Measurements from ENCODE around the gene DRD4. TPM values are rescaled to one million over a fixed set of nuclear protein-coding genes. Genes with fewer than 3 reads are reported as not detected.

Gene DRD4
- total RNA-seq, 3 donors from 2014 or later = 1.2 to 2.4 (median 1.8) TPM

DNA sequence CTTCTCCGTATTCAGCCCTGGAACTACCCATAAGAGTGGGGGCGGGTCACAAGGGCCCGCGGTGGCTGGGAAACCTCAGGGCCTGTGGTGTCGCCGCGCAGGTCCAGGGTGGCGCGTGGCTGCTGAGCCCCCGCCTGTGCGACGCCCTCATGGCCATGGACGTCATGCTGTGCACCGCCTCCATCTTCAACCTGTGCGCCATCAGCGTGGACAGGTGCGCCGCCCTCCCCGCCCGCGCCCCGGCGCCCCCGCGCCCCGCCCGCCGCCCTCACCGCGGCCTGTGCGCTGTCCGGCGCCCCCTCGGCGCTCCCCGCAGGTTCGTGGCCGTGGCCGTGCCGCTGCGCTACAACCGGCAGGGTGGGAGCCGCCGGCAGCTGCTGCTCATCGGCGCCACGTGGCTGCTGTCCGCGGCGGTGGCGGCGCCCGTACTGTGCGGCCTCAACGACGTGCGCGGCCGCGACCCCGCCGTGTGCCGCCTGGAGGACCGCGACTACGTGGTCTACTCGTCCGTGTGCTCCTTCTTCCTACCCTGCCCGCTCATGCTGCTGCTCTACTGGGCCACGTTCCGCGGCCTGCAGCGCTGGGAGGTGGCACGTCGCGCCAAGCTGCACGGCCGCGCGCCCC, 2.4 kb downstream of the DRD4 start:
- DNase-seq = no peak
- Histone ChIP-seq H3K36me3 (ENCODE audit: low read depth) (no peaks in the 10 kb centered on the region), H3K9me3 (no peaks in the 10 kb centered on the region), H3K4me3 (no peak overlapping the region), H3K4me1 (ENCODE audit: low read depth) (peaks cover 9% of the 10 kb centered on the region)
- ATAC-seq = no peak
- TF ChIP-seq, protein P1, sequence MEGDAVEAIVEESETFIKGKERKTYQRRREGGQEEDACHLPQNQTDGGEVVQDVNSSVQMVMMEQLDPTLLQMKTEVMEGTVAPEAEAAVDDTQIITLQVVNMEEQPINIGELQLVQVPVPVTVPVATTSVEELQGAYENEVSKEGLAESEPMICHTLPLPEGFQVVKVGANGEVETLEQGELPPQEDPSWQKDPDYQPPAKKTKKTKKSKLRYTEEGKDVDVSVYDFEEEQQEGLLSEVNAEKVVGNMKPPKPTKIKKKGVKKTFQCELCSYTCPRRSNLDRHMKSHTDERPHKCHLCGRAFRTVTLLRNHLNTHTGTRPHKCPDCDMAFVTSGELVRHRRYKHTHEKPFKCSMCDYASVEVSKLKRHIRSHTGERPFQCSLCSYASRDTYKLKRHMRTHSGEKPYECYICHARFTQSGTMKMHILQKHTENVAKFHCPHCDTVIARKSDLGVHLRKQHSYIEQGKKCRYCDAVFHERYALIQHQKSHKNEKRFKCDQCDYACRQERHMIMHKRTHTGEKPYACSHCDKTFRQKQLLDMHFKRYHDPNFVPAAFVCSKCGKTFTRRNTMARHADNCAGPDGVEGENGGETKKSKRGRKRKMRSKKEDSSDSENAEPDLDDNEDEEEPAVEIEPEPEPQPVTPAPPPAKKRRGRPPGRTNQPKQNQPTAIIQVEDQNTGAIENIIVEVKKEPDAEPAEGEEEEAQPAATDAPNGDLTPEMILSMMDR (IDR thresholded peaks at IDR 0.05) = no peak
- intact Hi-C loops (cut with DNase I, micrococcal nuclease) = no loop called here

DNA sequence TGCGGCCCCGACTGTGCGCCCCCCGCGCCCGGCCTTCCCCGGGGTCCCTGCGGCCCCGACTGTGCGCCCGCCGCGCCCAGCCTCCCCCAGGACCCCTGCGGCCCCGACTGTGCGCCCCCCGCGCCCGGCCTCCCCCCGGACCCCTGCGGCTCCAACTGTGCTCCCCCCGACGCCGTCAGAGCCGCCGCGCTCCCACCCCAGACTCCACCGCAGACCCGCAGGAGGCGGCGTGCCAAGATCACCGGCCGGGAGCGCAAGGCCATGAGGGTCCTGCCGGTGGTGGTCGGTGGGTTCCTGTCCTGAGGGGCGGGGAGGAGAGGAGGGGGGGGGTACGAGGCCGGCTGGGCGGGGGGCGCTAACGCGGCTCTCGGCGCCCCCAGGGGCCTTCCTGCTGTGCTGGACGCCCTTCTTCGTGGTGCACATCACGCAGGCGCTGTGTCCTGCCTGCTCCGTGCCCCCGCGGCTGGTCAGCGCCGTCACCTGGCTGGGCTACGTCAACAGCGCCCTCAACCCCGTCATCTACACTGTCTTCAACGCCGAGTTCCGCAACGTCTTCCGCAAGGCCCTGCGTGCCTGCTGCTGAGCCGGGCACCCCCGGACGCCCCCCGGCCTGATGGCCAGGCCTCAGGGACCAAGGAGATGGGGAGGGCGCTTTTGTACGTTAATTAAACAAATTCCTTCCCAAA, 3.1 kb downstream of the DRD4 start:
- intact Hi-C loops (cut with DNase I, micrococcal nuclease) = no loop called here
- peaks cover 9% of the 10 kb centered on the region for H3K4me1 ChIP-seq (ENCODE audit: low read depth)
- no peaks in the 10 kb centered on the region for H3K36me3 ChIP-seq (ENCODE audit: low read depth)
- DNase-seq (no peak), ATAC-seq (no peak)
- no peaks in the 10 kb centered on the region for H3K9me3 ChIP-seq
- H3K4me3 ChIP-seq = no peak overlapping the region
- TF ChIP-seq, protein P1 (IDR thresholded peaks at IDR 0.05) = no peak

DNA sequence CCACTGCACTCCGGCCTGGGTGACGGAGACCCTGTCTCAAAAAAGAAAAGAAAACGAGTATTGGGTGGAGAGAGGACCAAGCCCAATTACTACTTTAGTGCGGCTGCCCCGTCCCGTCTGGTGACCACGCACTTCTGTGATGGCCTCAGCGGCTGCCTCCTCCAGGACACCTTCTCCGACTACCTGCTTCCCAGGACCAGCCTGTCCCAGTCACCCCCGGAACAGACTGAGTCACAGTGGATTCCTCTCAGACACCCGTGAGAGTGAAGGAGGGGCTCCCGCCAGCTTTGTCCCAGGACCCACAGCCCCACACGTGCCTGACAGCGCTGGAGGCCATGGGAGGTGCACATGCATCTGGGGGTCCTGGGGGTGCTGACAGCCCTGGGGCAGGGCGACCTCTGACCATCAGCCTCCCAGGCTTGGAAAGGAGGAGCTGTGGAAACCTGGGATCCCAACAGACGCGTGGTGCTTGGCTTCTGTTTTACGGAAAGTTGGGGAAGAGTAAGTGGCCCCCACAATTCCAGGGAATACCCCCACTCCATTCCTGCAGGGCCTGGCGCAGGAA, 4.8 kb downstream of the DRD4 start:
- Histone ChIP-seq H3K9me3 (no peaks in the 10 kb centered on the region), H3K36me3 (ENCODE audit: low read depth) (no peaks in the 10 kb centered on the region), H3K4me1 (ENCODE audit: low read depth) (peaks cover 6% of the 10 kb centered on the region), H3K4me3 (no peak overlapping the region)
- ATAC-seq (no peak), DNase-seq (no peak)
- TF ChIP-seq, protein P1 (IDR thresholded peaks at IDR 0.05) = no peak
- intact Hi-C loops (cut with DNase I, micrococcal nuclease) = no loop called here

DNA sequence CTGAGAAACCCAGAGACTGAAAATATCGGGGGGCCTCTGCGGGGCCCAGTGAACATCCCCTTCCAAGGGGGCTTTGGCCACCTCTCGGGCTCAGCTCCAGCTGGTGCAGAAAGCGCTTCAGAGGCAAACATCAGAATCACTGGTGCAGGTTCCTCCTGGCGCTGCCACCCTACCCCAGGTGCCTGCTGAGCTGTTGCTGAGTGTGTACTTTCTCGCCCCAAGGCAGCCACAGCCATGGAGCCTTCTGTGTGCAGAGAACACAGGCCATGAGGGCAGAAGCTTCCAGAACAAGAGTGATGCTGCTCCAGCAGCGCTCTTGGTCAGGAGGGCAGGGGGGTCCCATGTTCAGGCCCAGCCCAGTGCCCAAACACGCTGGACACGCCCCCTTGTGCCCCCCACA, 6.3 kb downstream of the DRD4 start:
- no peak for ATAC-seq
- TF ChIP-seq, protein P1 (IDR thresholded peaks at IDR 0.05) = no peak
- no peak for DNase-seq
- intact Hi-C loops (cut with DNase I, micrococcal nuclease) = no loop called here
- no peaks in the 10 kb centered on the region for H3K36me3 ChIP-seq (ENCODE audit: low read depth)
- H3K4me3 ChIP-seq = no peak overlapping the region
- H3K4me1 ChIP-seq (ENCODE audit: low read depth) = no peaks in the 10 kb centered on the region
- H3K9me3 ChIP-seq = no peaks in the 10 kb centered on the region

DNA sequence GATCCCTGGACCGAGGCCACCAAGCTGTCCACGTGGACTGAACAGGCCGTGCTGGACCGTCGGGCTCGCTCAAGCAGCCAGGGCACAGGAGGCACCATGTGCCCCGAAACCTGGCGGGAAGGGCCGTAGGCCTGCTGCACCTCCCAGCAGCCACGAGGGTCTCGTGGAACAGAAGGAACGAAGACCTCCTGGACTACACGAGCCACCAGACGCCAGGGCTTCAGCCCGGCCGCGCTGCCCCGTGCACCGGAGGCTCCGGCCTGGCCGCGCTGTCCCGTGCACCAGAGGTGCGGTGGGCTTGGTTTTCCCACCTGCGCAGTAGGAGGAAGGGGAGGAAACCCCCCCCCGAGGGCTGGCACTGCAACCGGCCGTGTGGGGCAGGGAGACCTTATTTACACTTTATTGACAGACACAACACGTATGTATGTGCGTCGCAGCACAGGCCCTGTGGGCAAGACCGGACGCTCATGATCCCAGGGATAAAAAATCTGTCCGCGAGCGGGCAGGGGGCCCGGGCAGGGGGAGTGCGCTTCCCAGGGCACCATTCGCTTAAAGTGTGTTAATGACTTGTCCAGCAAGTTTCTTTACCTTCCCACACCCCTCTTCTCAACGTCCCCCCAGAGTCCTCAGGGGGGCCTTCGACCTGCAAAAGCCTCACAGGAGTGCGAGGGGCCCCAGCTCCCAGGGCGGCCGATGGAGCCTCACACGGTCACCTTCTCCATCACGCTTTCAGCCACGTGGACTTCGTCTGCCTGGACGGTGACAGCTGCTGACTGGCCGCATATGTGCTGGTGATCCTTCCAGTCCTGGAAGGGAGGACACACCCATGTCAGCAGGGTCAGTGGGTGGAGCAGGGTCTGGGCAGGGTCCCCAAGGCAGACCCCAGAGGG, 7.0 kb downstream of the DRD4 start:
- ATAC-seq (no peak), DNase-seq (no peak)
- intact Hi-C loops (cut with DNase I, micrococcal nuclease) = no loop called here
- Histone ChIP-seq H3K4me3 (no peak overlapping the region), H3K9me3 (no peaks in the 10 kb centered on the region), H3K36me3 (ENCODE audit: low read depth) (no peaks in the 10 kb centered on the region), H3K4me1 (ENCODE audit: low read depth) (no peaks in the 10 kb centered on the region)
- TF ChIP-seq, protein P1 (IDR thresholded peaks at IDR 0.05) = no peak
